Activated naive CD8-positive, alpha-beta T cell (primary cell): ENCODE data around the gene MNS1.
"Not testable (repeated sequence)": the region's sequence is repeated elsewhere in the genome, so short reads cannot be mapped to it uniquely, and the experiment has no call there.

ENCODE experiments used
- H3K27ac Mint-ChIP-seq: one replicate; pipeline ENCODE4 v1.8.0; 2021; ENCODE audit warnings: mixed read lengths
- H3K27me3 Mint-ChIP-seq: one replicate; pipeline ENCODE4 v1.8.0; 2021; ENCODE audit warnings: mixed read lengths
- H3K36me3 Mint-ChIP-seq: one replicate; pipeline ENCODE4 v1.8.0; 2021; ENCODE audit warnings: mixed read lengths
- H3K4me1 Mint-ChIP-seq: one replicate; pipeline ENCODE4 v1.8.0; 2021; ENCODE audit warnings: low read depth, mixed read lengths
- H3K4me3 Mint-ChIP-seq: one replicate; pipeline ENCODE4 v1.8.0; 2021; ENCODE audit warnings: mild to moderate bottlenecking, mixed read lengths
- H3K9me3 Mint-ChIP-seq: one replicate; pipeline ENCODE4 v1.8.0; 2021; ENCODE audit warnings: low read depth, mixed read lengths

Gene MNS1, protein sequence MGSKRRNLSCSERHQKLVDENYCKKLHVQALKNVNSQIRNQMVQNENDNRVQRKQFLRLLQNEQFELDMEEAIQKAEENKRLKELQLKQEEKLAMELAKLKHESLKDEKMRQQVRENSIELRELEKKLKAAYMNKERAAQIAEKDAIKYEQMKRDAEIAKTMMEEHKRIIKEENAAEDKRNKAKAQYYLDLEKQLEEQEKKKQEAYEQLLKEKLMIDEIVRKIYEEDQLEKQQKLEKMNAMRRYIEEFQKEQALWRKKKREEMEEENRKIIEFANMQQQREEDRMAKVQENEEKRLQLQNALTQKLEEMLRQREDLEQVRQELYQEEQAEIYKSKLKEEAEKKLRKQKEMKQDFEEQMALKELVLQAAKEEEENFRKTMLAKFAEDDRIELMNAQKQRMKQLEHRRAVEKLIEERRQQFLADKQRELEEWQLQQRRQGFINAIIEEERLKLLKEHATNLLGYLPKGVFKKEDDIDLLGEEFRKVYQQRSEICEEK

GRCh38 chr15:56464893-56465520 is at the start of gene MNS1:
Gene MNS1 (minus strand): TSS chr15:56465137. CDS start chr15:56464972, 165 bp downstream.
- Mint-ChIP-seq H3K4me3 (peak within 1 kb of the TSS; percentile 92), H3K36me3 (peaks cover 3% of the 10 kb centered on the region), H3K27ac (no peak within 1 kb of the TSS), H3K4me1 (peaks cover 26% of the 10 kb centered on the region), H3K9me3 (no peaks in the 10 kb centered on the region), H3K27me3 (peaks cover 13% of the 10 kb centered on the region)

GRCh38 chr15:56496635-56497034 is 31.7 kb upstream of the MNS1 start:
- no peaks in the 10 kb centered on the region for H3K36me3 Mint-ChIP-seq
- H3K27ac Mint-ChIP-seq = no peak overlapping the region
- H3K4me1 Mint-ChIP-seq = no peaks in the 10 kb centered on the region
- H3K27me3 Mint-ChIP-seq = peaks cover 6% of the 10 kb centered on the region
- no peaks in the 10 kb centered on the region for H3K9me3 Mint-ChIP-seq
- no peak overlapping the region for H3K4me3 Mint-ChIP-seq

- Mint-ChIP-seq H3K4me3 (no peak overlapping the region), H3K9me3 (no peaks in the 10 kb centered on the region), H3K36me3 (no peaks in the 10 kb centered on the region), H3K4me1 (no peaks in the 10 kb centered on the region), H3K27me3 (peaks cover 7% of the 10 kb centered on the region), H3K27ac (no peak overlapping the region)
Observed at GRCh38 chr15:56495533-56495932, 30.6 kb upstream of the MNS1 start.

- no peak overlapping the region for H3K27ac Mint-ChIP-seq
- H3K4me1 Mint-ChIP-seq = no peaks in the 10 kb centered on the region
Observed at GRCh38 chr15:56495053-56495452, 30.1 kb upstream of the MNS1 start.

DNA sequence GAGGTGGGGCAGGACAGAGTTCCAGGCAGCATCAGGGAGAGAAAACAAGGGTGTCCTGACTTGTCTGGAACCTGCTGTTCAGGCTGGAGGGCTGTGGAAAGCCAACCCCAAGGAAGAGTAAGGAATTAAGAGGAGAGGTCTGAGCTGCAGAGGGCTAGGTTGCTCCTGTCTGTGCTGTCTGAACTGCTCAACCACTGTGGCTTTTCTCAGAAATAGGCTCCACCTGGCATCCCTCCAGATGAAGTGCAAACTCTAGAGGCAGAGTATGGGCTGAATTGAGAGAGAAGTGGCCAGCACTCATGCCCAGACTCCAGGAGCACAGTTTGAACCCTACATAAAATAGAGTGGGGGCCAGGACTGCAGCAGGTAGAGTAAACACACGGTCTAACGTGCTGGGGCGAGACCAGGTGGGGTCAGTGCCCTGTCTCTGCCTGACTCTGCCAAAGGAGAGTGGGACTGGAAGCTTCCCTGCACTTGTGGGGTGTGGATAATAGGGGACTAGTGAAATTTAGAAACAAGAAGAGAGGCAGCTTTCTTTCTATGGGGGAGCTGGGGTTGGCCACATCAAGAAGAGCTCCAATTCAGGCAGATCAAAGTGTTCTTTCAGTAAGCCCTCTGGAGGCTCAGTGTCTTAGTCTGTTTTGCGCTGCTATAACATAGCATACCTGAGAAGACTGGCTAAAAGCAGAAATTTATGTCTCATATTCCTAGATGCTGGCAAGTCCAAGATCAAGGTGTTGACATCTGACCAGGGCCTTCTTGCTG is 28.0 kb upstream of the MNS1 start:
- no peak overlapping the region for H3K27ac Mint-ChIP-seq
- H3K9me3 Mint-ChIP-seq = no peaks in the 10 kb centered on the region
- H3K36me3 Mint-ChIP-seq = no peaks in the 10 kb centered on the region
- H3K4me1 Mint-ChIP-seq = no peaks in the 10 kb centered on the region
- no peak overlapping the region for H3K4me3 Mint-ChIP-seq
- peaks cover 9% of the 10 kb centered on the region for H3K27me3 Mint-ChIP-seq

More at GRCh38 chr15:56495053-56495452, 30.1 kb upstream of the MNS1 start:
- Mint-ChIP-seq H3K36me3 (no peaks in the 10 kb centered on the region), H3K9me3 (no peaks in the 10 kb centered on the region), H3K27me3 (peaks cover 9% of the 10 kb centered on the region), H3K4me3 (no peak overlapping the region)

GRCh38 chr15:56492236-56492635 is 27.3 kb upstream of the MNS1 start:
- Mint-ChIP-seq H3K9me3 (no peaks in the 10 kb centered on the region), H3K4me3 (no peak overlapping the region)

GRCh38 chr15:56491110-56491722 is 26.3 kb upstream of the MNS1 start:
- Mint-ChIP-seq H3K9me3 (no peaks in the 10 kb centered on the region), H3K4me3 (no peak overlapping the region), H3K27ac (no peak overlapping the region), H3K4me1 (no peaks in the 10 kb centered on the region), H3K27me3 (peaks cover 3% of the 10 kb centered on the region), H3K36me3 (no peaks in the 10 kb centered on the region)

More at GRCh38 chr15:56492236-56492635, 27.3 kb upstream of the MNS1 start:
- H3K4me1 Mint-ChIP-seq = no peaks in the 10 kb centered on the region
- H3K36me3 Mint-ChIP-seq = no peaks in the 10 kb centered on the region
- H3K27ac Mint-ChIP-seq = no peak overlapping the region
- H3K27me3 Mint-ChIP-seq = peaks cover 7% of the 10 kb centered on the region

- Mint-ChIP-seq H3K27me3 (peaks cover 3% of the 10 kb centered on the region), H3K4me3 (no peak overlapping the region), H3K9me3 (no peaks in the 10 kb centered on the region), H3K36me3 (no peaks in the 10 kb centered on the region), H3K4me1 (no peaks in the 10 kb centered on the region), H3K27ac (no peak overlapping the region)
Observed at GRCh38 chr15:56490461-56490860, 25.5 kb upstream of the MNS1 start.

DNA sequence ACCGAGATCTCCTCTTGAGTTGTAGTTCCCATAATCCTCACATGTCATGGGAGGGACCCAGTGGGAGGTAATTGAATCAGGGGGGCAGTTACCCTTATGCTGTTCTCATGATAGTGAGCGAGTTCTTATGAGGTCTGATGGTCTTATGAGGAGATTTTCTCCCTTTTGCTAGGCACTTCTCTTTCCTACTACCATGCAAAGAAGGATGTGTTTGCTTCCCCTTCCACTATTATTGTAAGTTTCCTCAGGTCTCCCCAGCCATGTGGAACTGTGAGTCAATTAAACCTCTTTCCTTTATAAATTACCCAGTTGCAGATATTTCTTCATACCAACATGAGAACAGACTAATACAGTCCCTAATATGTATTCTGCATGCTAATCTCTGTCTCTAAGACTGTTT is 21.3 kb upstream of the MNS1 start:
- H3K27me3 Mint-ChIP-seq, H3K27ac Mint-ChIP-seq, H3K9me3 Mint-ChIP-seq, H3K4me1 Mint-ChIP-seq, H3K4me3 Mint-ChIP-seq, H3K36me3 Mint-ChIP-seq: not testable (repeated sequence)

DNA sequence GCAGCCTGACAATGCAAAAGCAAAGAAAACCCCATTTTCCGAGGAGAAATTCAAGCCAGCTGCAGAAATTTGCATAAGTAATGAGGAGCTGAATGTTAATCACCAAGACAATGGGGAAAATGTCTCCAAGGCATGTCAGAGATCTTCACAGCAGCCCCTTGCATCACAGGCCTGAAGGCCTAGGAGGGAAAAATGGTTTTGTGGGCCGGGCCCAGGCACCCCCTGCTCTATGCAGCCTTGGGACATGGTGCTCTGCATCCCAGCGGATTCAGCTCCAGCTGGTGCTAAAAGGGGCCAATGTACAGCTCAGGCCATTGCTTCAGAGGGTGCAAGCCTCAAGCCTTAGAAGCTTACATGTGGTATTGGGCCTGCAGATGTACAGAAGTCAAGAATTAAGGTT is 20.5 kb upstream of the MNS1 start:
- H3K36me3 Mint-ChIP-seq, H3K4me3 Mint-ChIP-seq, H3K27ac Mint-ChIP-seq, H3K4me1 Mint-ChIP-seq, H3K9me3 Mint-ChIP-seq, H3K27me3 Mint-ChIP-seq: not testable (repeated sequence)

DNA sequence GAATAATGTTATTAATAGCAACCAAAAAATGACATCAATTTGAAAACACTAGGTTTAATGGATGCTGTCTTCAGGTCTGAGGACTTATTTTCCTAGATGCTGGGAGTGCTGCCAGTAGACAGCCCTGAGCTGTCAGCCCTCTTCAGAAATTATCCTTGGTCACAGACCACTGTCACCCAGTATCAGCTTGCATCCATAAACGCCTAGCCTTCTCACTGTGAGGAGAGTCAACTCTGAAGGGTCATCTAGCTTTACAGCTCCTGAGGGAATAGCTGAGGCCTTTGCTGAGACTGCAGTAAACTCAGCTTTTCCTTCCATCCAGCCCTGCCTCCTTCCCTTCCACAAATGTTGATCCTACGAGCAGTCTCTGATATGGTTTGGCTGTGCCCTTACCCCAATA is 19.4 kb upstream of the MNS1 start:
- H3K4me1 Mint-ChIP-seq = no peaks in the 10 kb centered on the region
- no peak overlapping the region for H3K4me3 Mint-ChIP-seq
- no peak overlapping the region for H3K27ac Mint-ChIP-seq
- peaks cover 2% of the 10 kb centered on the region for H3K27me3 Mint-ChIP-seq
- no peaks in the 10 kb centered on the region for H3K9me3 Mint-ChIP-seq
- peaks cover 2% of the 10 kb centered on the region for H3K36me3 Mint-ChIP-seq

DNA sequence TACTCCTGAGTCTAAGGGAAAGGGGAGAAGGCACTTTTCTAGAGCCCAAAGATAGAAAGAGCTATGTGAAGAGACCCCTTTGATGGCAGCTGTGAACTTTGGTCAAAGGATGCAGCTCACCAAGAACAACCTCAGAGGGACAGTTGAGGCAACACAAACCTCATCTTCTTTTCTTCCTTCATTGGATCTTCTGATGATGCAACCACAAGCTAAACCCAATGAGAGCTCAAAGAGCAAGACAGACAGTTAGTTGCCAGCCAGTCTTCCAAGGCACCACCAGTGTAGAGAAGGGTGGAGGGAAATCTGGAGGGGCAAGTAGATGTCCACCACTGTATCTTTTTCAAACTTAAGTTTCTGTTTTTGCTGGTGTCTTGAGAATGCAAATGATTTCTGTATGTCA is 10.4 kb upstream of the MNS1 start:
- Mint-ChIP-seq H3K27ac (no peak overlapping the region), H3K27me3 (peaks cover 10% of the 10 kb centered on the region)

DNA sequence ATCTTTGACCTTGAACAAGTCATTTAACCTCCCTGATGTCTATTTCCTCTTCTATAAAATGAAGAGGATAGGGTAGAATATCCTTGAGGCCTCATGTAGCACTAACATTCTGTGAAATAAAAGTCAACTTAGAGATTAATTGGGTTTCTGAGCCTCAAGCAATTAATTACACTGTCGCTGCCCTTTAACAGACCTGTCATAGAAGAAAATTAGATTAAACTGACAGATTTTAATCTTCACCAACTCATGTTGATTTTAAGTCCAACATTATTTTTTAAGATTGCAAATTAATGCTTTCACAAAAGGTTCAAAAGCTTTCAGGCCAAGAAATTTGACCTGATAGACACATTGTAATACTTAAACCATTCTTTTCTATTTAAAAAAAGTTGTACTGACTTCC is 8.1 kb upstream of the MNS1 start:
- no peak overlapping the region for H3K4me3 Mint-ChIP-seq

More for the DNA sequence above, 10.4 kb upstream of the MNS1 start:
- Mint-ChIP-seq H3K36me3 (peaks cover 7% of the 10 kb centered on the region), H3K4me3 (no peak overlapping the region), H3K9me3 (no peaks in the 10 kb centered on the region), H3K4me1 (no peaks in the 10 kb centered on the region)

DNA sequence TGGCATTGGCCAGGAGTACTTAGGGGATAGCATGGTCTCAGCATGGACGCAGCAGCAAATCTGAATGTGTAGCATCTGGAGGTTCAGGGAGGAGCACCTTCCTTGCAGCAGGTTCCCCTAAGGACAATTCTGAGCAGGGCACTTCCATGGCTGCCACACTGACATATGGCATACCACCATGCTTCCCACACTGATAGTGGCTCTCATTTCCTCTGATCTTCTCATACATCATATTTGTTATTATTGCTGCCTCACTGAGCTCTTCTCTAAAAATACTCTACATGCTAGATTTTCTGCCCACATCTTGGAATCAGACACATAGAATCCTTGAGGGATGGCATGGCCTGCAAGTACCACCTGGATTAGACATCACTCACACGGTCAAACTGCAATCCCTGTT is 7.3 kb upstream of the MNS1 start:
- Mint-ChIP-seq H3K36me3 (peaks cover 3% of the 10 kb centered on the region), H3K4me3 (no peak overlapping the region), H3K9me3 (no peaks in the 10 kb centered on the region), H3K4me1 (peaks cover 10% of the 10 kb centered on the region), H3K27ac (no peak overlapping the region), H3K27me3 (peaks cover 2% of the 10 kb centered on the region)

More for the DNA sequence above, 8.1 kb upstream of the MNS1 start:
- peaks cover 5% of the 10 kb centered on the region for H3K27me3 Mint-ChIP-seq
- H3K4me1 Mint-ChIP-seq = peaks cover 9% of the 10 kb centered on the region
- peaks cover 3% of the 10 kb centered on the region for H3K36me3 Mint-ChIP-seq
- no peaks in the 10 kb centered on the region for H3K9me3 Mint-ChIP-seq
- H3K27ac Mint-ChIP-seq = no peak overlapping the region
